ENCODE results near the gene UCP2.

UCP2 gene

DNA sequence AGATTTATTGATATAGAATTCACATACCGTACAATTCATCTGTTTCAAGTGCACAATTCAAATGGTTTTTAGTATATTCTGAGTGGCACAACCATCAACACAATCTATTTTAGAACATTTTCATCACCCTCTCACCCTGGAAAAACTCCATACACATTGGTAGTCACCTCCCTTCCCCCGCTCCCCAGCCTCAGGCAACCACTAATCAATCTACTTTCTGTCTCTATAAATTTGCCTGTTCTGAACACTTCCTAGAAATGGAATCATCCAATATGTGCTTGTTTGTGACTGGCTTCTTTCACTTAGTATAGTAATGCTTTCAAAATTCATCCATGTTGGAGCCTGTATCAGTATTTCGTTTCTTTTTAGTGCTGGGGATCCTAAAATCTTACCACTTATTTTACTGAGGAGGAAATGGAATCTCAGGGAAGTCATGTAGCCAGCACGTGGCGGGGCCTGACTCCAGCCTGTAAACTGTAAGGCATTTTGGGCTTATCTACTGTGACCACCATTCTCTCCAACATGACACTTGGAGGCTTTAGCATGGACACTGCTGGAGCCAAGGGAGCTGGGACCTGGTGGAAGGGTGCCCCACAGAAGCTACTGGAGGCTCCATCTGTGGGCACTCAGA, 27.1 kb upstream of the UCP2 start:
- DNase-seq, result no peak

GRCh38 chr11:74009230-74009547, 26.5 kb upstream of the UCP2 start:
- no peak for DNase-seq

- DNase-seq, result no peak
Observed at GRCh38 chr11:74008373-74009229, 26.0 kb upstream of the UCP2 start, which contains the start of gene UCP3. TSS of gene UCP3 (minus strand) at chr11:74009085. CDS start at chr11:74007042, 2,043 bp downstream.

DNA sequence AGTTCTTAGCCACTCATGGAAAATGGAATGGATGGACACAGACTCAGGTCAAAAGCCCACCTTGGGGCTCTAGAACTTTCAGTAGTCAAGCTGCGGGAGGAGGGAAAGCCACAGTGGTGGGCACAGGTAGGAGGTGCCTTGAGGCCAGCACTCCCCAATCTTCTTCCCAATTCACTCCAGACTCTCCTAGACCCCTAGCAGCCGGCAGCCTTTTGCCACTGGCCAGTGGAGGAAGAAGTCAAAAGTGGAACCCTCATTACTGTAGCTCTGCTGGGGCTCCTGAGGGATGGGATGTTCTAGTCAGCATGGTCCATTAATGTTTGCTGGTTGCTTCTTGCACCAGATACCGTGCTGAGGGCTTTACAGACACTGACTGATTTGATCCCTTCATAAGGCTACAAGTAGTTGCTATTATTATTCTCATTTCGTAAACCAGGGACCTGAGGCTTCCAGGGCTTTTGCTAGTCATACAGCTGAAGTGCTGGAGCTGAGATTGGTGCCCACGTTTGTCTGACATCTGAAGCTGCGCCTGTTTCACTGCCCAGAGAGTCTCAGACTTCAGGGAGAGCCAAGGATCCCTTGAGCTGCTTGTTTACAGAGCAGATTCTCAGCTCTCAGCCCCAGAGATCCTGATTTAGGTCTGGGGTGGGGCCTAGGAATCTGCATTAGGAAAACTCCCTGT, 25.2 kb upstream of the UCP2 start:
- DNase-seq, result no peak

GRCh38 chr11:74006743-74007304, 24.2 kb upstream of the UCP2 start:
- no peak for DNase-seq

GRCh38 chr11:74005721-74006517, 23.3 kb upstream of the UCP2 start:
- no peak for DNase-seq

GRCh38 chr11:74004759-74005615, 22.3 kb upstream of the UCP2 start:
- no peak for DNase-seq

DNA sequence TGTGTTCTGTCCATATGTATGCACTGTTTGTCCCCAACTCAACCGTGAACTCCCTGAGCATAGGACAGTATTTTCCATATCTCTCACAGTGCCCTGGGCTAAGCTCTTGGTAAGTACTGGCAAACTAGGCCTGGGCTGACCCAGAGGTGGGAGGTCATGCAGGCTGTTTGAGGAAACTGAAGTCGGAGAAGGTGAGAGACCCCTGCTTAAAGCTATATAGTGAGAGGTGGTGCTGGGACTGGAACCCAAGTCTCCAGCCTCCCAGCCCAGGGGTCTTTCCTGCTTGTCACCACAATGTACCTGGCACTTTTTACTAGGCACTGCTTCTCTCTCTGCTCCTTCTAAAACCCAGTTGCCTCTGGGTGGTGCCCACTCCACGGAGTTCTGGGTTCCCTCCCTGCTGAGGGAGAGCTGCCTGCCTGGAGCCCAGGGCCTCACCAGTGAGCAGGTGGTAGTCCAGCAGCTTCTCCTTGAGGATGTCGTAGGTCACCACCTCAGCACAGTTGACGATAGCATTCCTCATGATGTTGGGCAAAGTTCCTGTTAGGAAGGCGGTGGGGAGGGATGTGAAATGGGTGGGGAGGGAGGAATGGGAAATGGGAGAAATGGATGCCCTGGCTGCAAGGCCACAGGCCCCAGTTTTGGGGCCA, 21.5 kb upstream of the UCP2 start:
- DNase-seq, result no peak

DNA sequence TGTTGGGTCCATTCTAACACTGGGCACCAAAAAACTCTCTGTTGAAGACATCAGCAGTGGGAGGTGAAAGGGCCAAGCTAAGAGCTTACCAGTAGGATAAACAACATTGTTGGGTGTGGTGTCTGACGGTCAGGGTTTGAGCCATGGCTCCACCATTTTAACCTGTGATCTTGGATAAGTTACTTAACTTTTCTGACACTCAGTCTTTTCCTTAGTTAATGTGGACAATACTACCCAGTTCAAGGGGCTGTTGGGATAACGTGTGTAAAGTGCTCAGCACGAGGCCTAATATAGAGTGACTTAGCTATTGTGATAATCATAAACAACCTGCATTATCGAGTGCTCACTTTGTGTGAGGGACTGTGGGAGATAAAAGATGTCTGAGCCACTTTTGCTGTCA, 20.2 kb upstream of the UCP2 start:
- DNase-seq, result no peak

GRCh38 chr11:74001822-74002286, 19.2 kb upstream of the UCP2 start:
- DNase-seq, result no peak

DNA sequence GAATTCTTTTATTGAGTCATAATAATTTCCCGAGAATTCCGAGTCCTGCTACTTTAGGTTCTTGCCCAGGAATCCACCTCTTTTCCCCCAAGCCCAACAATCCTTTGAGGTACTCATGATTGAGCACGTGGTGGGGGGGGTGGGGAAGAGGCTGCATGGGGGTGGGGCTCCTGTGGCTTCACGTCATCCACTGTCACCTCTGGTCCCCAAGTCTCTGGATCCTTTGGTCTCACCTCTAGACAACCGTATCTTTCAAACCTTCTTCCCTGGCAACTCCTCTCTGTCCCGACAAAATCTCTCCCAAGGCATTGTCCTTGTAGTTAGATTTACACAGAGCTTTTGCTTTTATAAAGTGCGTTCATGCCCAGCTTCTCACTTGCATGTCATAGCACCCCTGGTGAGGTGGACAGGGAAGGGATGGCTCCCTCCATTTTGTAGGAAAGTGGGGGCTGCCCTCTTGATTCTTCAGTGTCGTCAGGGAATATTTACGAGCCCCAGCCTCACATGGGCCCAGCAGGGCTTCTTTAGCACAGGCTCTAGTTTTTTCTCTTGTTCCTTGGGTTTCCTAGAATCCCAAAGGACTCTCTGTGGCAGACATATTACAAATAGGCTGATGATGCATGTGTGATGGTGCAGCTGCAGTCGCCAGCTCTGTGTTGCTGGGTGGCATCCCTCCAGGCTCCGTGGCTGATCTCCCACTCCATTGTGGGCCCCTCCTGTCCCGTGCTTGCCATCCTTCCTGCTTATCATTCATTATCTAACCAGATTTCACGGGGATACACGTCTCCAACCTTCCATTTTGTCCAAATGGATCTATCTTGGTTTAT, 17.9 kb upstream of the UCP2 start:
- DNase-seq, result no peak

DNA sequence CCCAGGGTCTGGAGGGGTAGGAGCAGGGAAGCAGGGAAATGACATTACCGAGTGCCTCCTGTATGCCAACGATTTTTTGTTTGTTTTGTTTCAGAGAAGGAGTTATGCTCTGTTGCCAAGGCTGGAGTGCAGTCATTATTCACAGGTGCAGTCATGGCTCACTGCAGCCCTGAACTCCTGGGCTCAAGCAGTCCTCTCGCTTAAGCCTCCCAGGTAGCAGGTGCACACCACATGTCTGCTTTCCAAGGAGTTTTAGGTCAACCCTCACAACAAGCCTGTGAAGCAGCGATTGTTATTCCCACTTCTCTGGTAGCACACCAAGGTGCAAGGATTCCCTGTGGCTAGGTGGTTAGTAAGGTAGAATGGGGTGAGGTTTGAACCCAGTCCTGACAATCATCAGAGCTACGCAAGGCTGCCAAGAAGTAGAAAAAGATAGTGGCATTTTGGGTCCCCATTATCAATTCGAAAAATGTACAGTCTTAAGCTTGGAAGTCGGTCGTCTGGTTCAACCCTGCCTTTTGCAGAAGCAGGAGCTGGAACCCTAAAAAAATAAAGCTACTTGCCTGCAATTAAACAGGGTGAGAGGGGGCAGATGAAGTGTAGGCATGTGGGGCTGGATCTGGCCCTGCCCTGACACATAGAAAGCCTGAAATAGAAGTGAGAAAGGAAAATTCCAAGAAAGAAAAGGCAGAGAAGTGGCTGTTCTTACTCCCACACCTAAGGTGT, 17.1 kb upstream of the UCP2 start:
- DNase-seq, result peak in 1 of 2 experiments; percentile 19

DNA sequence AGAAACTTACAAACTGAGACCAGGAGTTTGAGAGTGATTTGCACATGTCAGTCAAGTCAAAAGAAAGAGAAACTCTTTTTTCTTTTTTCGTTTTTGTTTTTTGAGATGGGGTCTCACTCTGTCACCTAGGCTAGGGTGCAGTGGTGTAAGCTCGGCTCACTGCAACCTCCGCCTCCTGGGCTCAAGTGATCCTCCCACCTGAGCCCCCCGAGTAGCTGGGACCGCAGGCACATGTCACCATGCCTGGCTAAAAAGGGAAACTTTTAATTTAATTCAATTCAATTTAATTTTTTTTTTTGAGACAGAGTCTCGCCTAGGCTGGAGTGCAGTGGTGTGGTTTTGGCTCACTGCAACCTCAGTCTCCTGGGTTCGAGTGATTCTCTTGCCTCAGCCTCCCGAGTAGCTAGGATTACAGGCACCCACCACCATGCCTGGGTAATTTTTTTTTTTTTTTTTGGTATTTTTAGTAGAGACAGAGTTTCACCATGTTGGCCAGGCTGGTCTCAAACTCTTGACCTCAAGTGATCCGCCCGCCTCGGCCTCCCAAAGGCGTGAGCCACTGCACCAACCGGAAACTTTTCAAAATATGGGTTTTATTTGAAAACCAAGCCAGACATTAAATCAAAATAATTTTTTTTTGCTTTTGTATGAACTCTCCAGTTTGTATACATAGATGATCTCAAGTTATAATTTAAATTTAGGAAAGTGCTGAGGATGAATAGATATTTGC, 16.4 kb upstream of the UCP2 start:
- DNase-seq, result no peak

DNA sequence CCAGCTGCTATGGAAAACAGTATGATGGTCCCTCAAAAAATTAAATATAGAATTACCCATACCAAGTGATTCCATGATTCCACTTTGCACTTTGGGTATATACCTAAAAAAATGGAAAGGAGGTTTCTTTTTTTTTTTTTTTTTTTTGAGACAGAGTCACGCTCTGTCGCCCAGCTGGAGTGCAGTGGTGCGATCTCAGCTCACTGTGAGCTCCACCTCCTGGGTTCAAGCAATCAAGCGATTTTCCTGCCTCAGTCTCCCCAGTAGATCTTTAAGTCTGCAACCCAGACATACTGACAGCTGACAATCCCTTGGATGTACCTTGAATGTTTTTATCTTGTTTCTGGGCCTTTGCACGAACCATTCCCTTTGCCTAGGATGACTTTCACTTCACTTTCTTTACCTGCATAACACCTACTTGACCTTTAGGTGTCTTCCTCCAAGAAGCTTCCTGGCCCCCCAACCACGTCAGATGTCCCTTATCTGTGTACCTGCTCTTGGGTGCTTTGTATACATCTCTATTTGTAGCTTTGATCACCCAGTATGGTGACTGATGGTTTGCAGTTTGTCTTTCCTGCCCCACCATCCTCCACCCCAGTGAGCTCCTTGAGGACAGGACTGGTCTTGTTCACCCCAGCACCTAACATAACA, 14.6 kb upstream of the UCP2 start:
- no peak for DNase-seq

GRCh38 chr11:73996161-73996747, 13.6 kb upstream of the UCP2 start:
- DNase-seq, result no peak

GRCh38 chr11:73995731-73996130, 13.1 kb upstream of the UCP2 start:
- no peak for DNase-seq

GRCh38 chr11:73995247-73995646, 12.6 kb upstream of the UCP2 start:
- DNase-seq, result no peak
